Lower leg skin (tissue), 3 donors: ENCODE measurements around the gene NEO1.

Experiments used
- POLR2A ChIP-seq, 2 donors: fragments of 450-650 bp; IDR thresholded peaks; one replicate each; pipeline ENCODE4 v1.6.1; 2016 to 2017; ENCODE audit warnings: antibody characterized with exemption in 2 of 2, mild to moderate bottlenecking in 1 of 2, moderate library complexity in 1 of 2
- TF ChIP-seq, protein P1 (sequence below), 3 donors: fragments of 450-650 bp; IDR thresholded peaks; one replicate each; pipeline ENCODE4 v1.5.1; 2016; ENCODE audit warnings: antibody characterized with exemption in 3 of 3, mild to moderate bottlenecking in 3 of 3, moderate library complexity in 2 of 3

DNA sequence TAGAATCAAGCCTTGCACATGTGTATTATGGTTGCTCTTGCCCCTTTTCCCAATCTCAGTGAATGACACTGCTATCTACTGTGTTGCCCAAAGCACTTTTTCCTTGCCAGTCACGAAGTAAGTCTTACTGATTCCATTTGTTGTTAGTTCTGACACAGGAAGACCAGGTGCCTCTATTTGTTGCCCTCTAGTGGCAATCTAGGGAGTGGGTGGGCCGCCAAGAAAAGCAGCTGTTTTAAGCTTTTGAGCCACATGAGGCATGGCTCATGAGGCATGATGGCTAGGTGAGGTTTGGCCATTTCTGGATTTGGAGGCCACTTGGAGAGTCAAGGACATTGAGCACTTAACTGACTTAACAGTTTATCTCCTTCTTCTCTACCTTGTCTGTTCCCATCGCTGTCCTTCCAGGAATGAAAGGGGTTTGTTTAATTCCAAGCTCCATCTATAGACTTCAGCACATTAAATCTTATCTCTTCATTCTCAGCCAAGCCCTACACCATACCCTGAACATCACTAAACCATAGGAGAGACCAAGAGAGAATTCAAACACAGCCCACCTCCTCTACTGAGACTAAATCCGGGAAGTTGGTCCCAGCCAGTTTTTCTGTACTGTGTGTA lies 213.4 kb downstream of the NEO1 start:
- TF ChIP-seq, protein P1, sequence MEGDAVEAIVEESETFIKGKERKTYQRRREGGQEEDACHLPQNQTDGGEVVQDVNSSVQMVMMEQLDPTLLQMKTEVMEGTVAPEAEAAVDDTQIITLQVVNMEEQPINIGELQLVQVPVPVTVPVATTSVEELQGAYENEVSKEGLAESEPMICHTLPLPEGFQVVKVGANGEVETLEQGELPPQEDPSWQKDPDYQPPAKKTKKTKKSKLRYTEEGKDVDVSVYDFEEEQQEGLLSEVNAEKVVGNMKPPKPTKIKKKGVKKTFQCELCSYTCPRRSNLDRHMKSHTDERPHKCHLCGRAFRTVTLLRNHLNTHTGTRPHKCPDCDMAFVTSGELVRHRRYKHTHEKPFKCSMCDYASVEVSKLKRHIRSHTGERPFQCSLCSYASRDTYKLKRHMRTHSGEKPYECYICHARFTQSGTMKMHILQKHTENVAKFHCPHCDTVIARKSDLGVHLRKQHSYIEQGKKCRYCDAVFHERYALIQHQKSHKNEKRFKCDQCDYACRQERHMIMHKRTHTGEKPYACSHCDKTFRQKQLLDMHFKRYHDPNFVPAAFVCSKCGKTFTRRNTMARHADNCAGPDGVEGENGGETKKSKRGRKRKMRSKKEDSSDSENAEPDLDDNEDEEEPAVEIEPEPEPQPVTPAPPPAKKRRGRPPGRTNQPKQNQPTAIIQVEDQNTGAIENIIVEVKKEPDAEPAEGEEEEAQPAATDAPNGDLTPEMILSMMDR (IDR thresholded peaks at IDR 0.05): no peak
- no peak for TF ChIP-seq POLR2A (IDR thresholded peaks at IDR 0.05)
